Measurements from ENCODE around the gene STX8.

GRCh38 chr17:9259419-9259818 lies 316.2 kb downstream of the STX8 start:
- no peak for TF ChIP-seq CTCF (IDR thresholded peaks at IDR 0.05; ENCODE audit: insufficient read depth, low read depth, low read length)
- no peak for TF ChIP-seq EZH2 (IDR thresholded peaks at IDR 0.05; ENCODE audit: insufficient read depth, low read length)

Measured in astrocyte (in vitro differentiated cells and primary cell).